PC-9 (cell line): ENCODE measurements around the gene KIFC3.

Experiments
- EZH2 ChIP-seq: fragments of 200-600 bp; sonication (generic); IDR thresholded peaks from 2 replicates; pipeline ENCODE4 v1.8.0; 2017; ENCODE audit warnings: antibody characterized with exemption, low read depth
- TF ChIP-seq, protein P1 (sequence below): fragments of 200-600 bp; sonication (generic); conservative IDR thresholded peaks from 2 replicates; pipeline ENCODE4 v1.6.1; 2017; ENCODE audit warnings: mixed run types, antibody characterized with exemption, mild to moderate bottlenecking, moderate library complexity

DNA sequence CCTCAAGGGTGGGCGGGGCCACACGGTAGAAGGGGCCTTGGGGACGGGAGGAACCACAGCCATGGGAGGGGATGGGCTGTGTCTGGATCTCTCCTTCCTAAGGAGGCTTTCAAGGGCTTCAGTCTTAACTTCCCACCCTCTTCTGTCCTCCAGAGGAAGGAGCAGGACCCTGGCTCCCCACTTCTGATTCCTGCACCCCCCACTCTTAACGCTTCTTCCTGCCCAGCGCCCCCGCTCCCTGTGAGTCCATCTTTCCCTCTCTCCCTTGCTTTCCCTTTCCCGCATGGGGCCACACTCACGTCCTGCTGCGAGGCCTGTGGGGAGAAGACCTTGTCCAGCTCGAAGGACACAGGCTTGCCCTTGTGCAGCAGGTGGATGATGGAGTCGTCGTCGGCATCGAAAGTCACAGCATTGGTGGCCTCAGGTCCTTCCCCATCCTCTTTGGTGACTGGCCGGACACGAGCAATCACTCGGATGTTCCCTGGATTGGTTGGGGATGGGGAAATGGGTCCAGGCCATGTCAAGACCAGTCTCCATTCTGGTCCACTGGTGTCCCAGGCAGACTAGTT is 37.0 kb downstream of the KIFC3 start:
- TF ChIP-seq EZH2: no peak
- TF ChIP-seq, protein P1, sequence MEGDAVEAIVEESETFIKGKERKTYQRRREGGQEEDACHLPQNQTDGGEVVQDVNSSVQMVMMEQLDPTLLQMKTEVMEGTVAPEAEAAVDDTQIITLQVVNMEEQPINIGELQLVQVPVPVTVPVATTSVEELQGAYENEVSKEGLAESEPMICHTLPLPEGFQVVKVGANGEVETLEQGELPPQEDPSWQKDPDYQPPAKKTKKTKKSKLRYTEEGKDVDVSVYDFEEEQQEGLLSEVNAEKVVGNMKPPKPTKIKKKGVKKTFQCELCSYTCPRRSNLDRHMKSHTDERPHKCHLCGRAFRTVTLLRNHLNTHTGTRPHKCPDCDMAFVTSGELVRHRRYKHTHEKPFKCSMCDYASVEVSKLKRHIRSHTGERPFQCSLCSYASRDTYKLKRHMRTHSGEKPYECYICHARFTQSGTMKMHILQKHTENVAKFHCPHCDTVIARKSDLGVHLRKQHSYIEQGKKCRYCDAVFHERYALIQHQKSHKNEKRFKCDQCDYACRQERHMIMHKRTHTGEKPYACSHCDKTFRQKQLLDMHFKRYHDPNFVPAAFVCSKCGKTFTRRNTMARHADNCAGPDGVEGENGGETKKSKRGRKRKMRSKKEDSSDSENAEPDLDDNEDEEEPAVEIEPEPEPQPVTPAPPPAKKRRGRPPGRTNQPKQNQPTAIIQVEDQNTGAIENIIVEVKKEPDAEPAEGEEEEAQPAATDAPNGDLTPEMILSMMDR: no peak
